K562 (cell line): ENCODE measurements around the gene POLR2B. TPM values are rescaled to one million over a fixed set of nuclear protein-coding genes. Genes with fewer than 3 reads are reported as not detected.

Experiments used
- ATAC-seq: fragments of 200-7000 bp; cut with Tn5 transposase; 3 replicates; pipeline ENCODE4 v1.9.1; 2020; ENCODE audit warnings: moderate library complexity
- BruUV-seq: library from RNA; stranded (reverse); fragments of 400-500 nt; replicated peaks from 2 replicates; lab custom pipeline; 2021; lab: Mats Ljungman, UMichigan
- CTCF ChIA-PET: fragments of 300-600 bp; formaldehyde crosslinking; extraction: SDS; loops from one replicate; lab custom pipeline; 2021; ENCODE audit warnings: low intra/inter-chr PET ratio; lab: Yijun Ruan, JAX
- POLR2A ChIA-PET: fragments of 300-600, 350-650 bp; sonication (Branson Sonifier 250); formaldehyde crosslinking; extraction: SDS; loops from one replicate; lab custom pipeline; 2021; ENCODE audit warnings: antibody characterized with exemption, inconsistent platforms; lab: Yijun Ruan, JAX
- DNase-seq, 4 experiments: peaks; one replicate each; pipeline versions ENCODE4 v3.0.0 to v3.0.0-alpha.2; 2011 to 2018; ENCODE audit warnings: low spot score in 3 of 4, mixed read lengths in 3 of 4; ENCODE audit errors: extremely low read depth in 1 of 4
- FAIRE-seq: peaks from 2 replicates; lab custom pipeline; 2011; peaks lifted over from hg19 to GRCh38; lab: Jason Lieb, UNC
- H2AFZ ChIP-seq: 2 replicates; pipeline ENCODE4 v1.6.0; 2011; ENCODE audit warnings: low read depth, low read length, control low read depth, inconsistent platforms
- H3K27ac ChIP-seq: fragments of 200-600 bp; 3 replicates; pipeline ENCODE4 v1.8.0; 2011; ENCODE audit warnings: low read depth, mild to moderate bottlenecking, control low read depth, inconsistent platforms, low read length, moderate library complexity, mixed read lengths; ENCODE audit errors: extremely low read depth
- H3K27me3 ChIP-seq, 2 experiments: fragments of 300-600 bp in 1 of 2; 2 replicates in 1 of 2; 3 replicates in 1 of 2; pipeline versions ENCODE4 v1.6.0 to v1.8.0; 2011; ENCODE audit warnings: inconsistent platforms in 2 of 2, low read length in 2 of 2, mild to moderate bottlenecking in 1 of 2, mixed read lengths in 1 of 2, moderate library complexity in 1 of 2; ENCODE audit not compliant: control insufficient read depth in 2 of 2, insufficient read depth in 2 of 2
- H3K36me3 ChIP-seq: fragments of 300-600 bp; 3 replicates; pipeline ENCODE4 v1.8.0; 2011; ENCODE audit warnings: mild to moderate bottlenecking, low read length, inconsistent platforms; ENCODE audit not compliant: control insufficient read depth, insufficient read depth
- H3K4me1 ChIP-seq, 2 experiments: fragments of 200-600 bp in 1 of 2; replicated peaks in 1 of 2; 2 replicates in 1 of 2; 3 replicates in 1 of 2; pipeline versions ENCODE4 v1.5.1 to v1.8.0; 2011; ENCODE audit warnings: inconsistent platforms in 2 of 2, low read length in 2 of 2, mild to moderate bottlenecking in 1 of 2, mixed read lengths in 1 of 2, moderate library complexity in 1 of 2; ENCODE audit not compliant: control insufficient read depth in 2 of 2, insufficient read depth in 2 of 2
- H3K4me2 ChIP-seq: 2 replicates; pipeline ENCODE4 v1.6.1; 2011; ENCODE audit warnings: low read length, control low read depth, inconsistent platforms, mixed read lengths; ENCODE audit not compliant: insufficient read depth
- H3K4me3 ChIP-seq: fragments of 200-600 bp; sonication (generic), shearing (Covaris generic); 2 replicates; pipeline ENCODE4 v1.5.1; 2016; ENCODE audit warnings: control low read depth, inconsistent platforms
- H3K79me2 ChIP-seq: fragments of 200-600 bp; 3 replicates; pipeline ENCODE4 v1.8.0; 2011; ENCODE audit warnings: low read length, inconsistent platforms; ENCODE audit not compliant: control insufficient read depth, insufficient read depth
- H3K9ac ChIP-seq, 2 experiments: 2 replicates each; pipeline versions ENCODE4 v1.6.0 to v1.6.1; 2011; ENCODE audit warnings: low read depth in 2 of 2, low read length in 2 of 2, control low read depth in 1 of 2, inconsistent platforms in 1 of 2, mild to moderate bottlenecking in 1 of 2, mixed read lengths in 1 of 2; ENCODE audit not compliant: insufficient read depth in 1 of 2
- H3K9me1 ChIP-seq: one replicate; pipeline ENCODE4 v1.6.0; 2011; ENCODE audit warnings: inconsistent platforms, mild to moderate bottlenecking, low read length, moderate library complexity; ENCODE audit not compliant: control insufficient read depth, insufficient read depth
- H3K9me3 ChIP-seq: replicated peaks from 2 replicates; pipeline ENCODE4 v1.5.1; 2011; ENCODE audit warnings: low read depth, low read length, inconsistent platforms; ENCODE audit not compliant: control insufficient read depth, insufficient read depth
- H4K20me1 ChIP-seq: replicated peaks from 2 replicates; pipeline ENCODE4 v1.6.1; 2011; ENCODE audit warnings: low read length, inconsistent platforms, mixed read lengths; ENCODE audit not compliant: control insufficient read depth, insufficient read depth
- KLF16 ChIP-seq: IDR thresholded peaks from 2 replicates; pipeline ENCODE4 v1.6.1; 2016; ENCODE audit warnings: antibody characterized with exemption
- MITF ChIP-seq: IDR thresholded peaks from 2 replicates; pipeline ENCODE4 v1.6.1; 2014; ENCODE audit warnings: antibody characterized with exemption
- NR2F6 ChIP-seq: fragments of 450-650 bp; formaldehyde crosslinking; IDR thresholded peaks from 2 replicates; pipeline ENCODE4 v1.4.0; 2020; ENCODE audit warnings: mild to moderate bottlenecking
- RHOXF2B ChIP-seq: fragments of 250-450 bp; sonication (Bioruptor Pico); conservative IDR thresholded peaks from 2 replicates; pipeline ENCODE4 v1.5.1; 2021
- TRIM24 ChIP-seq, 2 experiments: fragments of 450-650 bp; IDR thresholded peaks; 2 replicates each; pipeline ENCODE4 v1.6.1; 2016
- ZNF785 ChIP-seq: fragments of 250-450 bp; sonication (Bioruptor Pico); IDR thresholded peaks from 2 replicates; pipeline ENCODE4 v1.4.0; 2020; ENCODE audit warnings: mild to moderate bottlenecking
- ZNF830 ChIP-seq: fragments of 250-450 bp; sonication (Bioruptor Pico); IDR thresholded peaks from 2 replicates; pipeline ENCODE4 v1.5.0; 2021; ENCODE audit warnings: mild to moderate bottlenecking
- WGBS: fragments of 100-300 bp; shearing (Covaris generic); methylation state at CpG from one replicate; pipeline ENCODE4 v1.1.6; 2016; ENCODE audit warnings: low coverage, mixed read lengths; ENCODE audit not compliant: insufficient coverage; ENCODE audit errors: missing lambda C conversion rate; 5-methylcytosine and 5-hydroxymethylcytosine counted together
- in situ Hi-C: fragments of 300-500 bp; cut with MboI; formaldehyde crosslinking; loops from 4 replicates; pipeline ENCODE4 v1.15.0; 2018; ENCODE audit warnings: inconsistent platforms, mixed read lengths
- intact Hi-C: fragments of 100-400 bp; cut with micrococcal nuclease; formaldehyde crosslinking; loops from 2 replicates; pipeline ENCODE4 v1.14.2; 2022
- polyA plus RNA-seq, 8 experiments: library from polyadenylated mRNA; depleted of rRNA in 4 of 8; stranded (reverse) in 5 of 8; unstranded in 3 of 8; fragments of >200 nt; fragmentation: Nextera tagmentation in 2 of 8; fragmentation: Illumina TruSeq in 1 of 8; extraction: Ambion mirVana in 2 of 8; extraction: Trizol in 1 of 8; gene quantifications; 2 replicates each; pipeline versions ENCODE4 v1.2.1 to v1.2.3, GENCODE V29; 2011 to 2014; ENCODE audit warnings: inconsistent platforms in 1 of 8, missing spikeins in 1 of 8
- total RNA-seq, 7 experiments: library from RNA; depleted of rRNA in 6 of 7; stranded (reverse); fragments of >200 nt in 6 of 7; fragmentation: Illumina TruSeq in 2 of 7; extraction: Trizol in 2 of 7; gene quantifications; 2 replicates each; pipeline versions ENCODE4 v1.2.1 to v1.2.3, GENCODE V29; 2011 to 2021; ENCODE audit warnings: low replicate concordance in 1 of 7

POLR2B gene
- total and polyA plus RNA-seq, 9 of the 15 experiments (the other 6 are each of a cell fraction or from before 2014, with no cell fraction given), result 60.9 to 208 (median 142) TPM

- no peaks in the 10 kb centered on the region; a peak in 1 of 5 replicates for H3K4me1 ChIP-seq
- ATAC-seq (no peak), FAIRE-seq (no peak), DNase-seq (no peak)
- ChIA-PET POLR2A (interaction anchor here (1.1 to 1.7 kb wide), 2 partner anchors 13 to 30 kb away, joined by 3 to 6 read pairs; no protein-coding TSS in a partner anchor), CTCF (no interaction called here)
- no peaks in the 10 kb centered on the region for H4K20me1 ChIP-seq
- H3K9me3 ChIP-seq, result no peaks in the 10 kb centered on the region
- peaks cover 8 to 20% of the 10 kb centered on the region in 2 experiments; a peak in 4 of 5 replicates for H3K27me3 ChIP-seq
- TF ChIP-seq NR2F6 (CRISPR knock-in tag) (no peak), KLF16 (no peak), ZNF830 (CRISPR knock-in tag) (no peak), MITF (no peak), TRIM24 (IDR thresholded peaks at IDR 0.05) (no peak), RHOXF2B (no peak), ZNF785 (CRISPR knock-in tag) (no peak)
- in situ Hi-C loops (no loop called here), intact Hi-C loops (no loop called here)
- no peak overlapping the region for H3K9ac ChIP-seq
- H2AFZ ChIP-seq, result no peak overlapping the region
- no peak overlapping the region for H3K4me3 ChIP-seq
- no peak overlapping the region for H3K27ac ChIP-seq
- 2% methylated on average over 5 of the region's 5 CpGs for WGBS
- no peak overlapping the region for H3K4me2 ChIP-seq
- H3K9me1 ChIP-seq, result no peaks in the 10 kb centered on the region
- no peaks in the 10 kb centered on the region for H3K36me3 ChIP-seq
- no peaks in the 10 kb centered on the region for H3K79me2 ChIP-seq
- BruUV-seq, result no TSS peak
These were observed 82.7 kb downstream of the POLR2B start for GRCh38 chr4:57061395-57061794.
